Measurements from ENCODE around the gene PNMA8A. TPM values are rescaled to one million over a fixed set of nuclear protein-coding genes. Genes with fewer than 3 reads are reported as not detected.

The PNMA8A gene
- total and polyA plus RNA-seq, 2 experiments from 2014 or later, result 17.8 to 21.7 TPM

GRCh38 chr19:46495786-46496099 is 24.4 kb upstream of the PNMA8A start, which contains the start of gene PNMA8B:
TSS of gene PNMA8B (minus strand) at chr19:46495867. CDS start at chr19:46495465, 402 bp downstream.
- Histone ChIP-seq H3K79me2 (replicated peaks; ENCODE audit: insufficient read depth) (no peaks in the 10 kb centered on the region), H4K20me1 (replicated peaks; ENCODE audit: insufficient read depth) (no peaks in the 10 kb centered on the region), H3K27ac (ENCODE audit: low read depth) (no peak within 1 kb of the TSS), H3K4me3 (peak within 1 kb of the TSS; percentile 76), H3K4me2 (peak within 1 kb of the TSS; percentile 95), H3K36me3 (ENCODE audit: insufficient read depth) (no peaks in the 10 kb centered on the region), H3F3A (replicated peaks; ENCODE audit: low read depth) (no peaks in the 10 kb centered on the region), H3K27me3 (ENCODE audit: insufficient read depth) (peaks cover 49% of the 10 kb centered on the region), H3K4me1 (ENCODE audit: insufficient read depth) (peaks cover 25% of the 10 kb centered on the region), H2AFZ (peak within 1 kb of the TSS; percentile 59), H3K9me2 (ENCODE audit: insufficient read depth) (no peaks in the 10 kb centered on the region)
- ATAC-seq (peak; percentile 63), DNase-seq (ENCODE audit: low spot score) (peak; percentile 98)
- Mint-ChIP-seq H3K27ac (no peak within 1 kb of the TSS), H3K4me1 (peaks cover 11% of the 10 kb centered on the region; the same call in 2 of the 3 replicates), H3K27me3 (ENCODE audit: insufficient read depth, low read depth, poor library complexity) (peaks cover 49% of the 10 kb centered on the region), H3K9me3 (no peaks in the 10 kb centered on the region), H3K4me3 (peak within 1 kb of the TSS; percentile 69), H3K36me3 (ENCODE audit: low read depth) (no peaks in the 10 kb centered on the region)
- peak; percentile 75 for TF ChIP-seq POLR2AphosphoS5 (IDR thresholded peaks at IDR 0.05; ENCODE audit: low read depth)
- TF ChIP-seq, protein P1, sequence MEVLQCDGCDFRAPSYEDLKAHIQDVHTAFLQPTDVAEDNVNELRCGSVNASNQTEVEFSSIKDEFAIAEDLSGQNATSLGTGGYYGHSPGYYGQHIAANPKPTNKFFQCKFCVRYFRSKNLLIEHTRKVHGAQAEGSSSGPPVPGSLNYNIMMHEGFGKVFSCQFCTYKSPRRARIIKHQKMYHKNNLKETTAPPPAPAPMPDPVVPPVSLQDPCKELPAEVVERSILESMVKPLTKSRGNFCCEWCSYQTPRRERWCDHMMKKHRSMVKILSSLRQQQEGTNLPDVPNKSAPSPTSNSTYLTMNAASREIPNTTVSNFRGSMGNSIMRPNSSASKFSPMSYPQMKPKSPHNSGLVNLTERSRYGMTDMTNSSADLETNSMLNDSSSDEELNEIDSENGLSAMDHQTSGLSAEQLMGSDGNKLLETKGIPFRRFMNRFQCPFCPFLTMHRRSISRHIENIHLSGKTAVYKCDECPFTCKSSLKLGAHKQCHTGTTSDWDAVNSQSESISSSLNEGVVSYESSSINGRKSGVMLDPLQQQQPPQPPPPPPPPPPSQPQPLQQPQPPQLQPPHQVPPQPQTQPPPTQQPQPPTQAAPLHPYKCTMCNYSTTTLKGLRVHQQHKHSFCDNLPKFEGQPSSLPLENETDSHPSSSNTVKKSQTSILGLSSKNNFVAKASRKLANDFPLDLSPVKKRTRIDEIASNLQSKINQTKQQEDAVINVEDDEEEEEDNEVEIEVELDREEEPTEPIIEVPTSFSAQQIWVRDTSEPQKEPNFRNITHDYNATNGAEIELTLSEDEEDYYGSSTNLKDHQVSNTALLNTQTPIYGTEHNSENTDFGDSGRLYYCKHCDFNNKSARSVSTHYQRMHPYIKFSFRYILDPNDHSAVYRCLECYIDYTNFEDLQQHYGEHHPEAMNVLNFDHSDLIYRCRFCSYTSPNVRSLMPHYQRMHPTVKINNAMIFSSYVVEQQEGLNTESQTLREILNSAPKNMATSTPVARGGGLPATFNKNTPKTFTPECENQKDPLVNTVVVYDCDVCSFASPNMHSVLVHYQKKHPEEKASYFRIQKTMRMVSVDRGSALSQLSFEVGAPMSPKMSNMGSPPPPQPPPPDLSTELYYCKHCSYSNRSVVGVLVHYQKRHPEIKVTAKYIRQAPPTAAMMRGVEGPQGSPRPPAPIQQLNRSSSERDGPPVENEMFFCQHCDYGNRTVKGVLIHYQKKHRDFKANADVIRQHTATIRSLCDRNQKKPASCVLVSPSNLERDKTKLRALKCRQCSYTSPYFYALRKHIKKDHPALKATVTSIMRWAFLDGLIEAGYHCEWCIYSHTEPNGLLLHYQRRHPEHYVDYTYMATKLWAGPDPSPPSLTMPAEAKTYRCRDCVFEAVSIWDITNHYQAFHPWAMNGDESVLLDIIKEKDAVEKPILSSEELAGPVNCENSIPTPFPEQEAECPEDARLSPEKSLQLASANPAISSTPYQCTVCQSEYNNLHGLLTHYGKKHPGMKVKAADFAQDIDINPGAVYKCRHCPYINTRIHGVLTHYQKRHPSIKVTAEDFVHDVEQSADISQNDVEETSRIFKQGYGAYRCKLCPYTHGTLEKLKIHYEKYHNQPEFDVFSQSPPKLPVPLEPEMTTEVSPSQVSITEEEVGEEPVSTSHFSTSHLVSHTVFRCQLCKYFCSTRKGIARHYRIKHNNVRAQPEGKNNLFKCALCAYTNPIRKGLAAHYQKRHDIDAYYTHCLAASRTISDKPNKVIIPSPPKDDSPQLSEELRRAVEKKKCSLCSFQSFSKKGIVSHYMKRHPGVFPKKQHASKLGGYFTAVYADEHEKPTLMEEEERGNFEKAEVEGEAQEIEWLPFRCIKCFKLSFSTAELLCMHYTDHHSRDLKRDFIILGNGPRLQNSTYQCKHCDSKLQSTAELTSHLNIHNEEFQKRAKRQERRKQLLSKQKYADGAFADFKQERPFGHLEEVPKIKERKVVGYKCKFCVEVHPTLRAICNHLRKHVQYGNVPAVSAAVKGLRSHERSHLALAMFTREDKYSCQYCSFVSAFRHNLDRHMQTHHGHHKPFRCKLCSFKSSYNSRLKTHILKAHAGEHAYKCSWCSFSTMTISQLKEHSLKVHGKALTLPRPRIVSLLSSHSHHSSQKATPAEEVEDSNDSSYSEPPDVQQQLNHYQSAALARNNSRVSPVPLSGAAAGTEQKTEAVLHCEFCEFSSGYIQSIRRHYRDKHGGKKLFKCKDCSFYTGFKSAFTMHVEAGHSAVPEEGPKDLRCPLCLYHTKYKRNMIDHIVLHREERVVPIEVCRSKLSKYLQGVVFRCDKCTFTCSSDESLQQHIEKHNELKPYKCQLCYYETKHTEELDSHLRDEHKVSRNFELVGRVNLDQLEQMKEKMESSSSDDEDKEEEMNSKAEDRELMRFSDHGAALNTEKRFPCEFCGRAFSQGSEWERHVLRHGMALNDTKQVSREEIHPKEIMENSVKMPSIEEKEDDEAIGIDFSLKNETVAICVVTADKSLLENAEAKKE (CRISPR knock-in tag; IDR thresholded peaks at IDR 0.05), result no peak

DNA sequence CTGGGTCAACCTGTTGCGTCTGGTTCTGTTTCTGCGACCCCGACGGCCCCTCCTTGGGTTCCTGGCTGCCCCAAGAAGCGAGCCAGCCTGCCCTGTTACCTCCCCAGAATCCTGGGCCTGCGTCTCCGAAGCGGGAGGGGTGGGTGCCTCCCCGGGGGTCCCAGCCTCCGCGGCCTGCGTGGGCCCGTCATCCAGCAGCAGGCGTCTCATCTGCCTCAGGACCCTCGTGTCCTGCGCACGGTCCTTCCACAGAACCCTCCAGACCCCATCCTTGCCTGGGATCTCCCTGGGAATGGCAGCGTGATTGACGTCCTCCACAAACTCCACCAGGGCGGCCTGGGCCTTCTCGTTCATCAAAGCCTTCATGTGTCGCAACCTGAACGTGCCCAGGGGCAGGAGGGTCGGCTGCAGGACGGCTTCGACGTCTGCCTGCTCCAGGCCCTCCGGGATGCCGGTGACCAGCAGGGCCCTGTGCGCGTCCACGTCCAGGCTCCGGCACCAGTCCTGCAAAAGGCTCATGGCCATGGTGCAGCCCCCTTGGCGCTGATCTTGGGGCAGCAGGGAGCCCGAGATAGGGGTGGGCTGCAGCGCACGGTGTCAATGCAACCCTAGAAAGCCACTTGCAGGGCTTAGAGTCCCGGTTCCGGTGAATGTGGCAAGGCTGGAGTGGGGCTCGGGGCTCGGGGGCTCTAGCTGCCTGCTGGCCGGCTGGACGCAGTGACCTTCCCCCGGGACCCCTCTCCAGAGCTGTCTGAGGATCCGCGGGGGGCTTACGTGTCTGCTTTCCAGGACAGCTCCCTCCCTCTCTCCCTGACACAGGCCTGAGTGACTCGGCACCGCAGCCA is 23.8 kb upstream of the PNMA8A start:
- Mint-ChIP-seq H3K9me3 (no peaks in the 10 kb centered on the region), H3K36me3 (ENCODE audit: low read depth) (no peaks in the 10 kb centered on the region), H3K27ac (no peak overlapping the region), H3K4me1 (peaks cover 11% of the 10 kb centered on the region), H3K27me3 (ENCODE audit: insufficient read depth, low read depth, poor library complexity) (peaks cover 54% of the 10 kb centered on the region), H3K4me3 (peak overlapping the region; percentile 69)
- no peaks in the 10 kb centered on the region for H4K20me1 ChIP-seq (replicated peaks; ENCODE audit: insufficient read depth)
- peaks cover 25% of the 10 kb centered on the region for H3K4me1 ChIP-seq (ENCODE audit: insufficient read depth)
- no peaks in the 10 kb centered on the region for H3K9me2 ChIP-seq (ENCODE audit: insufficient read depth)
- TF ChIP-seq EZH2 (IDR thresholded peaks at IDR 0.05; ENCODE audit: low read depth, unreplicated experiment), result peak; percentile 30
- no peak for TF ChIP-seq POLR2AphosphoS5 (IDR thresholded peaks at IDR 0.05; ENCODE audit: low read depth)
- DNase-seq (ENCODE audit: low spot score), result peak; percentile 42
- no peaks in the 10 kb centered on the region for H3K36me3 ChIP-seq (ENCODE audit: insufficient read depth)
- H3K27me3 ChIP-seq (ENCODE audit: insufficient read depth), result peaks cover 55% of the 10 kb centered on the region
- no peaks in the 10 kb centered on the region for H3K79me2 ChIP-seq (replicated peaks; ENCODE audit: insufficient read depth)
- H3F3A ChIP-seq (replicated peaks; ENCODE audit: low read depth), result no peaks in the 10 kb centered on the region
- H3K4me2 ChIP-seq, result peak overlapping the region; percentile 95
- peak; percentile 2; the same call in 2 of the 3 replicates for ATAC-seq
- peak overlapping the region; percentile 59 for H2AFZ ChIP-seq
- H3K4me3 ChIP-seq, result peak overlapping the region; percentile 76
- H3K27ac ChIP-seq (ENCODE audit: low read depth), result no peak overlapping the region
